Measurements from ENCODE around the gene CA9. TPM values are rescaled to one million over a fixed set of nuclear protein-coding genes. Genes with fewer than 3 reads are reported as not detected.

The CA9 gene
- total RNA-seq, 2 experiments from 2014 or later = 0.86 to 1.2 TPM

DNA sequence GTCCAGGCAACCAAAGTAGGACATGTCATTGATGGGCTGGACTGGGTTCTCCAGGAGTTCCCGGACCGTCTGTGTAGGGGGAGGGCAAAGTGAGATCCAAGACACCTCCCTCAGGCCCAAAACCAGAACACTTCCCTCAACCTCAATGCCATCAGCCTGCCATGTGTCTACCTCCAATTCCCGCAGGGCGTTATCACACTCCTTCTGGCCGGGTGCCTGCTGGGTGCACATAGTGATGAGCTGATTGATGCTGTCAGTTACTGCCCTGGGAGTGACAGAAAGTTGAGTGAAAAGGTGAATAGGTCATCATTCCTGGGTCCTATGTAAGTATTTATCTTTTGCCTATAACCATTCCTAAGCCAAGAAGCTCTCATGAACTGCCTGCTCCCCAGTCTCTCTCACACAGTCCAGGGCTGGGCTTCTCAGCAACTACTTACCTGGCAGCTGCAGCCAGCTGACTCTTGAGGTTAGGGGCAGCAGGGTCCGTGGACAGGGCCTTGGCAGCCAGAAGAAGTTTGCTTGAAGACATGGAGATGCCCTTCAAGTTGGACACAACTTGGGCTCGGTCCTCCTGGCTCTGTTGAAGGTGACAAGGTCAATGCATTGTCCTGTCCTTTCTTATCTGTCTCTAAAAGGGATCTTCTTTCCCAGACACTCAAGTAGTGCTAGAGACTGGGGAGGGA, 37.2 kb downstream of the CA9 start:
- peaks cover 44% of the 10 kb centered on the region for H3K36me3 Mint-ChIP-seq
- no peaks in the 10 kb centered on the region for H3K9me3 Mint-ChIP-seq
- POLR2A ChIA-PET = no interaction called here
- no peaks in the 10 kb centered on the region for H3K27me3 Mint-ChIP-seq
- ATAC-seq (ENCODE audit: low read depth) (no peak), DNase-seq (no peak)
- H3K27ac Mint-ChIP-seq = no peak overlapping the region
- H3K4me3 Mint-ChIP-seq = no peak overlapping the region
- H3K4me1 Mint-ChIP-seq = no peaks in the 10 kb centered on the region

DNA sequence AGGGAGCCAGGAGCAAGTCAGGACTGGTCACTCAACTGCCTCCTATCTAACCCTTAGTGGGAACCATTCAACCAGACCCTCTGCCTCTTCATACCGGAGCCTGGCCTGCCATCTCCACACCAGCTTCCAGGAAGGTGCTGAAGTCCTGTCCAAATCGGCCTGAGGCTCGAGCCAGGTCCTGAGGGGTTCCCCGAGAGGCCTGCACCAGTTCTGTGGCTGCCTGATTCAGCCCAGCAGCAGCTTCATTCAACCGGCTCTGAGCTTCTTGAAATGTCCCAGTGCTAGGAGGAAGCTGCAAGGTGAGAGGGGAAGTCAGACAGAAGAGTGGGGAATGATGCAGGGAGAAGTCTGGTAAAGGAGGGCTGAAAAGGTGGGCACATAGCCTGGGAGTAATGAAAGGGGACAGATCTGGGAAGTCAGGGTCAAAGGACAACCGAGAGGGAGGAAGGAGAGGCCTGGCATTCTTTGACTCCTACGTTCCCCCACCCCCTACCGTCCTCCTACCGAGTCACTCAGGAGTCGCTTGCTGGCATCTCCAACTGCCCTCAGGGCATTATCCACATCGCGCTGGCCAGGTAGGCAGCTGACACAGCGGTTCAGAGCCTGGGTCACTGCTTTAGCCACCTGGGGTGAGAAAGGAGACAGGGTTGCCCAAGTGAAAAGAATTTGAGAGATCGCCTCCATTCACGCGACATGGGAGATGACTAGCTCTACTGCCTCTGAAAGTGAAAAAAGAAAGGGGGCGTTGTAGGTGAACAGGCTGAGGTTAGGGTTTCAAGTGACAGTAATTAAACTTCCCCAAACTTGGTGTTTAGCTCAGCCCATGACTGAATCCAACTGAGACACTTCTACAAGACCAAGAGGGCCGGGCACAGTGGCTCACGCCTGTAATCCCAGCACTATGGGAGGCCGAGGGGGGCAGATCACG, 38.0 kb downstream of the CA9 start:
- H3K27me3 Mint-ChIP-seq = no peaks in the 10 kb centered on the region

DNA sequence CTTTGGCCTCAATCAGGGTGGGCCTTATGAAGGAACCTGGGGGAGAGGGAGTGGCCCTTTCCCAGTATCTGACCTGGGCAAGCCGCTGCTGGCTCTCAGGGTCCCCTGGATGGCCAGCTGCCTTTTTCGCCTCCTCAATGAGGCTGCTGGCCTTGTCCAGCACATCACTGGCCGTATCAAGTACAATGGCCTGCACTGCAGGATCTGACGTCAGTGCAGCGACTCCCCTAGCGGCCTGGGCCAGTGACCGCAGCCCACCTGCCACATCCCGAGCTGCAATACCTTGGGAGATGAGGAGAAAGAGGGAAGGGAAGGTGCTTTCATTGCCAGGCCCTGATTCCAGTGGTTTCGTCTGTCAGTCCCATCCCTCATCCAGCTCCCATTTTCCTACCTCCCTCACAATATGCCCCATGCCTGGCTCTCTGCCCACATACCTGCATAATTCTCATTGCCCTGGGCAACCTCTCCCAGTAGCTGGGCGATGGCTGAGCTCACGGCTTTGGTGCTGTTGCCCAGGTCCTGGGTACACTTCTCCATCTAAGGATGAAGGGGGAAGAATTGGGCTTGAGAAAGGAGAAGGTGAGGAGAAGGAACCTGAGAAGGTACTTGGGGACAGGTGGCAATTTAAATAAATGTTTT, 39.2 kb downstream of the CA9 start:
- ATAC-seq (ENCODE audit: low read depth) (no peak), DNase-seq (no peak)
- Mint-ChIP-seq H3K36me3 (peaks cover 40% of the 10 kb centered on the region), H3K4me3 (no peak overlapping the region), H3K27me3 (no peaks in the 10 kb centered on the region), H3K27ac (no peak overlapping the region), H3K9me3 (no peaks in the 10 kb centered on the region), H3K4me1 (no peaks in the 10 kb centered on the region)
- POLR2A ChIA-PET = interaction anchor here (1.0 to 1.2 kb wide), 2 partner anchors 16 to 18 kb away, joined by 3 to 4 read pairs; no protein-coding TSS in a partner anchor

More for the DNA sequence above, 38.0 kb downstream of the CA9 start:
- no peak overlapping the region for H3K4me3 Mint-ChIP-seq
- POLR2A ChIA-PET = interaction anchor here (1.0 to 1.2 kb wide), 2 partner anchors 17 to 19 kb away, joined by 3 to 4 read pairs; no protein-coding TSS in a partner anchor
- no peak for DNase-seq
- ATAC-seq (ENCODE audit: low read depth) = no peak
- no peaks in the 10 kb centered on the region for H3K9me3 Mint-ChIP-seq
- H3K27ac Mint-ChIP-seq = no peak overlapping the region
- H3K36me3 Mint-ChIP-seq = peaks cover 46% of the 10 kb centered on the region
- no peaks in the 10 kb centered on the region for H3K4me1 Mint-ChIP-seq

DNA sequence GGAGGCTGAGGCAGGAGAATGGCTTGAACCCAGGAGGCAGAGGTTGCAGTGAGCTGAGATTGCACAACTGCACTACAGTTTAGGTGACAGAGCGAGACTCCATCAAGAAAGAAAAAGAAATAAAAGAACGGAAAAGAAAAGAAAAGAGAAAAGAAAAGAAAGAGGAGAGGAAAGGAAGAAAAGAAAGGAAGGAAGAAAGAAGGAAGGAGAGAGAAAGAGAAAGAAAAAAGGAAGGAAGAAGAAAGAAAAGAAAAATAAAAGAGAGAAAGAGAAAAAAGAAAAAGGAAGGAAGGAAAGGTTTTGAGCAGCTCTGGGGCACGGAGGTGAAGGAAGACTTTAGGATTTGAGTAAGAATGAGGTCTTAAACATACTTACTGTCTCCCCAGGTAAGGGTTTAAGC, 39.9 kb downstream of the CA9 start:
- Mint-ChIP-seq H3K36me3 (peaks cover 37% of the 10 kb centered on the region), H3K27ac (no peak overlapping the region), H3K9me3 (no peaks in the 10 kb centered on the region), H3K27me3 (no peaks in the 10 kb centered on the region), H3K4me3 (no peak overlapping the region), H3K4me1 (no peaks in the 10 kb centered on the region)
- DNase-seq = no peak
- no peak for ATAC-seq (ENCODE audit: low read depth)
- POLR2A ChIA-PET = interaction anchor here (0.6 kb wide), 1 partner anchor 10 kb away, joined by 3 read pairs; no protein-coding TSS in a partner anchor

DNA sequence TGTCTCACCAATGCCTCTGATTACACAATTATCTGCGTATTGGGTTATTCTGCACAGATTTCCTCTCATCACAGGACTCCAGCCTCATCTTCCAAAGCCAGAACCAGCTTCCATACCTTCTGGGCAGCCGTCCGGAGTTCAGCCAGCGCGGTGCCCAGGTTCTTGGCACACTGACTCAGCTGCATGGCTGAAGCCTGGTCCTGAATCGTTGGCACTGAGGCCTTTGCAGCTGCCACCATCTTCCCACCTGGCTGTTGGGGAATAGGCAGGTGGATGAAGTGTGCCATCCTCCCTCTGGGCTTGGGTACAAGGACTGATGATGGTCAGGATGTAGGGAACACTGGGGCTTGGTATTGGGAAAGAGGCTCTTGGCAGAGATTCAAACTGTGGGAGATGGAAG, 40.4 kb downstream of the CA9 start:
- ATAC-seq (ENCODE audit: low read depth) = no peak
- no peak overlapping the region for H3K4me3 Mint-ChIP-seq

DNA sequence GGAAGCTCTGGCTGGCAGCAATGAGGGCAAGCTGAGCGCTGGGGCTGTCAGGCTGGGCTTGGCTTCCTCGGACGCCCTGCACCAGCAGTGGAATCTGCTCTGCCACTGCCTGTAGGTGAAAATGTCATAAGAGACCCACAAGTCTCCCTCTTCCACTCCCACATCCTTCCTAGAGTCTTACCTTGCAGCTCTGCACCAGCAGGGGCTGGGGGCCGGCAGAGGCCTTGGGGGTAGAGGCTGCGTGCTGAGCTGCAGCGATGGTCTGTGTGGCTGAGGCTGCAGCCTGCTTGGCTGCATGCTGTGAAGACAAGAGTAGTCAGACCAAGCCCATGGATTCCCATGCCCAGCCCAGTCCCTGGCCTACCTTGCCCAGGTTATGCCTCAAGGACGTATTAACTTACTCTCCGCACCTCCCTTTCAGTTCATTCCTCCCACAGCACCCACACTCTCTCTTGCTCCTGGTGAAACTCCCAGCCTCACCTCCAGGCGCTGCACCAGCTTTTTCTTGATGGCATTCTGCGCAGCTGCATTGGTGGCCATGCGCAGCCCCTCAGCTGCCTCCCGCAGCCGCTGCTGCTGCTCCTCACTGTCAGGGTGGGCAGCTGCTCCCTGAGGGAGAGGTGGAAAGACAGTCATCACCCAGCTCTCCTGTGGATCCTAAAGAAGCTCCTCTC, 41.0 kb downstream of the CA9 start:
- Mint-ChIP-seq H3K4me3 (no peak overlapping the region), H3K27me3 (no peaks in the 10 kb centered on the region), H3K36me3 (peaks cover 36% of the 10 kb centered on the region), H3K9me3 (no peaks in the 10 kb centered on the region), H3K4me1 (no peaks in the 10 kb centered on the region), H3K27ac (no peak overlapping the region)
- peak; percentile 13 for ATAC-seq (ENCODE audit: low read depth)
- no peak for DNase-seq
- POLR2A ChIA-PET = interaction anchor here (0.9 to 2.5 kb wide), 2 partner anchors 12 to 14 kb away, joined by 3 to 8 read pairs; no protein-coding TSS in a partner anchor

More for the DNA sequence above, 40.4 kb downstream of the CA9 start:
- no peak overlapping the region for H3K27ac Mint-ChIP-seq
- no peak for DNase-seq
- no peaks in the 10 kb centered on the region for H3K27me3 Mint-ChIP-seq
- H3K9me3 Mint-ChIP-seq = no peaks in the 10 kb centered on the region
- no peaks in the 10 kb centered on the region for H3K4me1 Mint-ChIP-seq
- POLR2A ChIA-PET = interaction anchor here (0.6 kb wide), 1 partner anchor 9 kb away, joined by 3 read pairs; no protein-coding TSS in a partner anchor
- peaks cover 34% of the 10 kb centered on the region for H3K36me3 Mint-ChIP-seq

DNA sequence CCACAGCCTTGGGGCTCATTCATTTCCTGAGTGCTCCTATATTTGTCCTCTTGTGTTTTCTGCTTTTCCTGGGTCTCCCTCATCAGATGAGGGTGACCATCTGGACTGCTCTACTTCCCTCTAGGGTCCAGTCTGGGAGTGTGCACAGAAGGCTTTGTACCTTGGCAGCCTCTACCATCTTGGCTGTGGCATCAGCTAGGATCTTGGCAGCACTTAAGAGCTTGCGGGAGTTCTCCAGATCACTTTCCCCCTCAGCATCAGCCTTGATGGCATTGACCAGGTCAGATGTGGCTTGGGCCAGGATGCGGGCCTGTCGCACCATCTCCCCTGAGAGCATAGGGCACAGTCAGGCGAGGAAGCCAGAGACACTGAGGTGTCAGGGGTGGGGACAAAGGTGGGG, 42.5 kb downstream of the CA9 start:
- Mint-ChIP-seq H3K4me1 (no peaks in the 10 kb centered on the region), H3K9me3 (no peaks in the 10 kb centered on the region), H3K27me3 (no peaks in the 10 kb centered on the region), H3K4me3 (no peak overlapping the region), H3K27ac (no peak overlapping the region), H3K36me3 (peaks cover 28% of the 10 kb centered on the region)
- ATAC-seq (ENCODE audit: low read depth) = no peak
- POLR2A ChIA-PET = interaction anchor here (0.5 to 2.5 kb wide), 3 partner anchors 12 to 269 kb away, joined by 3 to 8 read pairs (median 3); partner anchors contain the start of genes CREB3 and TLN1
- no peak for DNase-seq

DNA sequence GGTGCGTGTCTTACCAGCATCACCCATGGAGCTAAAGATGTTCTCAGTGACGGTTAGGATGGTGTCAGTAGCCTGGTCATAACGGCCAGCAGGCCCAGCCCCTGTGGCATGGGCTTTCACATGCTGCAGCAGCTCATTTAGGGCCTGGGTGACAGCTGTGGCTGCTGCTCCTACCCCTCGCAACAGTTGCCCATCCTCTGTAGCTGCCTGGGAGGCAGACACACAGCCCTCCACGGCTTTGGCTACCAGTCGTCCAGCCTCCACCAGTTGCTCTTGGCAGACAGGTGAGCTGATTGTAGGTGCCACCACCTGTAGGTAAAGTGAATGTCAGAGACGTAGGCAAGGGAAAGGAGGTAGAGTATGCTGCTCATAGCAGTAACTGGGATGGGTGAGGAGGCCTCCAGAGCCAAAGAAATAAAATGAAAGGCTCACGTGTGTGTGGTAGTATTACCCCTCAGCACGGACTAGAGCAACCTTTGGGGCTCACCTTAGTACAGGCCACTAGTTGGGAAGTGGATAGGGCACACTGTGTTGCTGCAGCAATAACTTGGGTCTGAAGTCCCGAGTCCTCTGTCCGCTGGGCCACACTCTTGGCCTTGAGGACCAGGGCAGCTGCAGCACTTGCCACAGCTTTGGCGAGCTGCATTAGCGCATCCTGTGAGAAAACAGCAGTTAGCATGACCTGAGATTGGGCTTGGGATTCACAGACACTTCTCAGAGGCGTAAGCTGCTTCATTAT, 43.6 kb downstream of the CA9 start:
- POLR2A ChIA-PET = interaction anchor here (2.5 kb wide), 1 partner anchor 11 kb away, joined by 8 read pairs; no protein-coding TSS in a partner anchor
- H3K4me1 Mint-ChIP-seq = no peaks in the 10 kb centered on the region
- H3K9me3 Mint-ChIP-seq = no peaks in the 10 kb centered on the region
- H3K36me3 Mint-ChIP-seq = peaks cover 35% of the 10 kb centered on the region
- DNase-seq = no peak
- no peak overlapping the region for H3K27ac Mint-ChIP-seq
- H3K27me3 Mint-ChIP-seq = no peaks in the 10 kb centered on the region
- ATAC-seq (ENCODE audit: low read depth) = no peak
- H3K4me3 Mint-ChIP-seq = no peak overlapping the region

DNA sequence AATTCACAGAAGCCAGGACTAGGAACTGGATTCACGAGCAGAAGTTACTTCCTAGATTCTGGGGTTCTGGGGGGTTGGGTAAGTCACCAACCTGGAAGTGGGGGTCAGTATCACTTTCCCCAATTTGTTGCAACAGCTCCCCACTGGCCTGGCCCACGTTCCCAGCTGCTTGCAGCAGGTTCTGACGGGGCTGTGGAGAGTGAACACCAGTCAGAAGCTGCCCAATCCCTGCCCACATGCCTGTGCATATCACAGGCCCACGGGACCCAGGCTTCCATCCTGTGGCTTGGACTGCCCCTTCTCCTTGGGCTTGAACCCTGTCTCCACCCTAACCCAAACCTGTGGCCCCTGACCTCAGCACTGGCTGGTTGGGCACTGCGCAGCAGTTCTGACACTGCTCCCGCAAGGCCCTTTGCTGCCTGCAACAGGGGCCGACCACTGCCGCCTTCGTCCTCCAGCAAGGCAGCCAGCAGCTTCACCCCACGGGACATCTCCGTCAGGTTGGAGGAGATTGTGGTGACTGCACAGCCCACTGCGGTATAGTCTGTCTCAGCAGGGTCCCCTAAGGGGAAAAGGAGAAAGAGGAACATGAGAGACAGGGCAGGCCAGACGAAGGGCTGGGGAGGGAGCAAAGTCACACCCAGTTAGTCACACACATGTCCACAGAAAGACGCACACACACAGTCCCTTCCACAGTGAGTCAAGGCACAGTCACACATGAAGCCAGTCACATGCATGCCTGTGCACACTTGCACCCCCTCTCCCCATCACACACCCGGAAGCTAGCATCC, 45.2 kb downstream of the CA9 start:
- peaks cover 35% of the 10 kb centered on the region for H3K36me3 Mint-ChIP-seq
- POLR2A ChIA-PET = interaction anchor here (0.9 kb wide), 1 partner anchor 60 kb away, joined by 4 read pairs; no protein-coding TSS in a partner anchor
- H3K27ac Mint-ChIP-seq = no peak overlapping the region
- H3K4me3 Mint-ChIP-seq = no peak overlapping the region
- H3K4me1 Mint-ChIP-seq = no peaks in the 10 kb centered on the region
- DNase-seq (no peak), ATAC-seq (ENCODE audit: low read depth) (no peak)
- H3K9me3 Mint-ChIP-seq = no peaks in the 10 kb centered on the region
- H3K27me3 Mint-ChIP-seq = no peaks in the 10 kb centered on the region

DNA sequence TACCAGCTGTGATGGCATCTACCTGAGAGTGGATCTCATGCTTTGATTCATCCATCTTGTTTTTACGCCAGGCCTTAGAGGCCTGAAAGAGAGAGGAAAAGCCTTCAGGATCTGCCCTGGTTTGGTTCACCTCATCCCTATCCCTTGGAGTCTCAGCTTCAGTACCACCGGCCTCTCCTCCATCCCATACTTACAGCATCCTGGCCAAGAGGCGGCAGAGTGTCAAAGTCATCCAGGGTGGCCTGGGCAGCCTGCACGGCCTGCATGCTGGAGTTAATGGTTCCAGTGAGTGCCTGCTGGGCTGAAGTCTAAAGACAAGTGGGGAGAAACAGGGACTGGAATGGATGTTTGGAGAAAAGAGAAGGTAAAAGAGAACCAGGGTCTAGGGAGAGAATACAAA, 45.8 kb downstream of the CA9 start:
- ATAC-seq (ENCODE audit: low read depth) = no peak
- POLR2A ChIA-PET = no interaction called here
- no peak overlapping the region for H3K4me3 Mint-ChIP-seq
- no peak overlapping the region for H3K27ac Mint-ChIP-seq
- no peak for DNase-seq
- H3K9me3 Mint-ChIP-seq = no peaks in the 10 kb centered on the region
- peaks cover 39% of the 10 kb centered on the region for H3K36me3 Mint-ChIP-seq
- H3K4me1 Mint-ChIP-seq = no peaks in the 10 kb centered on the region
- no peaks in the 10 kb centered on the region for H3K27me3 Mint-ChIP-seq

DNA sequence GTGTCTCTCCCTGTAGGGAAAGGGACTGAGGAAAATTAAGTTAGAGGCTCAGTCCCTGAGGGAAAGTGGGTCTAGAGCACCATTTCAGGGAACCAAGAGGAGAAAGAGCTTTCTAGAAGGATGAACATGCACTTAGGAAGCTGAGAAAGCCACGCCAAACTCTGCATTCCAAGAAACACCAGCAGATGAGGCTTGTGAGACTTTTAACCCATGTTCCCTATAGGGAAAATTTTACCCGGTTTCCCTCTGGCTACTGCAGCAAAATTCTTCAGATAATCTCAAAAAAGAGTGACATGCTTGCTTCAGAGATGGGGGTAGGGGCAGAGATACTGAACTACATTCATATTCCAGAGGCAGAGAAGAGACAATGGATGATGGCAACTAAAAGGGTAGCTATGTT, 49.7 kb downstream of the CA9 start:
- Mint-ChIP-seq H3K4me1 (peaks cover 9% of the 10 kb centered on the region), H3K4me3 (no peak overlapping the region), H3K36me3 (peaks cover 36% of the 10 kb centered on the region), H3K27ac (no peak overlapping the region), H3K27me3 (no peaks in the 10 kb centered on the region), H3K9me3 (no peaks in the 10 kb centered on the region)
- DNase-seq (no peak), ATAC-seq (ENCODE audit: low read depth) (no peak)
- POLR2A ChIA-PET = interaction anchor here (0.8 to 1.3 kb wide), 2 partner anchors 9 kb away, joined by 3 to 4 read pairs; partner anchors contain the start of genes CREB3 and TLN1
